ENCODE data around the gene DBNL. TPM values are rescaled to one million over a fixed set of nuclear protein-coding genes. Genes with fewer than 3 reads are reported as not detected.

Gene DBNL
- total and polyA plus RNA-seq, 3 donors from 2014 or later: 50.0 to 72.7 (median 61.4) TPM

DNA sequence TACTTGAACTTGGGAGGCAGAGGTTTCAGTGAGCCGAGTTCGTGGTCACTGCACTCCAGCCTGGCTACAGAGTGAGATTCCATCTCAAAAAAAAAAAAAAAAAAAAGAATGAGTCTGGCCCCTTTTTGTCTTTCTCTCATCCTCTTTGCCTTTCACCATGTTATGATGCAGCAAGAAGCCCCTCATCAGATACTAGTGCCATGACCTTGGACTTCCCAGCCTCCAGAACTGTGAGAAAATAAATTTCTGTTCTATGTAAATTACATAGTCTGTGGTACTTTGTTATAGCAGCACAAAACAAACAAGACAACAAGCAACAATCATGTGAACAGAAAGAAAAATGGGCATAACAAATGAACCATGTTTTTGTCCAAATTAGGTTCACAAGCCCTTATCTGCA is 2.3 kb upstream of the DBNL start:
- peaks cover 16% of the 10 kb centered on the region for H3K4me1 ChIP-seq
- intact Hi-C loops (cut with DNase I; ENCODE audit: low total_unique reads): no loop called here
- H3K9me3 ChIP-seq: no peaks in the 10 kb centered on the region
- H3K27ac ChIP-seq: no peak overlapping the region
- no peak overlapping the region for H3K4me3 ChIP-seq
- no peak for DNase-seq
- H3K27me3 ChIP-seq: no peaks in the 10 kb centered on the region
- H3K36me3 ChIP-seq (ENCODE audit: low read depth, missing control alignments): no peaks in the 10 kb centered on the region
- WGBS, 2 donors: 73 to 82% methylated on average over 2 of the region's 2 CpGs
- TF ChIP-seq, protein P1, sequence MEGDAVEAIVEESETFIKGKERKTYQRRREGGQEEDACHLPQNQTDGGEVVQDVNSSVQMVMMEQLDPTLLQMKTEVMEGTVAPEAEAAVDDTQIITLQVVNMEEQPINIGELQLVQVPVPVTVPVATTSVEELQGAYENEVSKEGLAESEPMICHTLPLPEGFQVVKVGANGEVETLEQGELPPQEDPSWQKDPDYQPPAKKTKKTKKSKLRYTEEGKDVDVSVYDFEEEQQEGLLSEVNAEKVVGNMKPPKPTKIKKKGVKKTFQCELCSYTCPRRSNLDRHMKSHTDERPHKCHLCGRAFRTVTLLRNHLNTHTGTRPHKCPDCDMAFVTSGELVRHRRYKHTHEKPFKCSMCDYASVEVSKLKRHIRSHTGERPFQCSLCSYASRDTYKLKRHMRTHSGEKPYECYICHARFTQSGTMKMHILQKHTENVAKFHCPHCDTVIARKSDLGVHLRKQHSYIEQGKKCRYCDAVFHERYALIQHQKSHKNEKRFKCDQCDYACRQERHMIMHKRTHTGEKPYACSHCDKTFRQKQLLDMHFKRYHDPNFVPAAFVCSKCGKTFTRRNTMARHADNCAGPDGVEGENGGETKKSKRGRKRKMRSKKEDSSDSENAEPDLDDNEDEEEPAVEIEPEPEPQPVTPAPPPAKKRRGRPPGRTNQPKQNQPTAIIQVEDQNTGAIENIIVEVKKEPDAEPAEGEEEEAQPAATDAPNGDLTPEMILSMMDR (IDR thresholded peaks at IDR 0.05): no peak
- no peak for TF ChIP-seq POLR2A (IDR thresholded peaks at IDR 0.05)

DNA sequence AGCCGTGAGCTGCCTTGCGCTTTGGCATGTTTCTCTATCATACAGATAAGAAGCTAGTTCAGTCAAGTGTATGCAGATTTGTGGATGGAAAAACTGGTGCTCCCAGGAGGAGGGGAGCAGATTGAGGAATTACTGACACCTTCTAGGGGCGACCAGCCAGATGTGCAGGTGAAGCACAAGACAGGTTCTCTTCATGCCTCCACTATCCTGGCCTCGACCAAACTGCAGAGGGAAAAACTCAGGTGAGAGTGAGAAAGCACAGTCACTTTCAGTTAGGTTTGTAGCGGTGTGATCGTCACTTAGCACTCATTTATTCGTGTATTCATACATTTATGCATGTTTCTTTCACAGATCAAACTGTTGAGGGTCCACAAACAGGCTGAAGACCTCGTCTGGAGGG is 600 bp upstream of the DBNL start:
- Histone ChIP-seq H3K4me1 (peaks cover 16% of the 10 kb centered on the region), H3K4me3 (peak overlapping the region; percentile 69 to 94), H3K36me3 (ENCODE audit: low read depth, missing control alignments) (no peaks in the 10 kb centered on the region), H3K9me3 (no peaks in the 10 kb centered on the region), H3K27ac (no peak overlapping the region), H3K27me3 (no peaks in the 10 kb centered on the region)
- DNase-seq: no peak
- intact Hi-C loops (cut with DNase I; ENCODE audit: low total_unique reads): no loop called here
- WGBS, 2 donors: 10 to 13% methylated on average over 8 of the region's 8 CpGs
- TF ChIP-seq, protein P1 (IDR thresholded peaks at IDR 0.05): no peak
- TF ChIP-seq POLR2A (IDR thresholded peaks at IDR 0.05): no peak

DNA sequence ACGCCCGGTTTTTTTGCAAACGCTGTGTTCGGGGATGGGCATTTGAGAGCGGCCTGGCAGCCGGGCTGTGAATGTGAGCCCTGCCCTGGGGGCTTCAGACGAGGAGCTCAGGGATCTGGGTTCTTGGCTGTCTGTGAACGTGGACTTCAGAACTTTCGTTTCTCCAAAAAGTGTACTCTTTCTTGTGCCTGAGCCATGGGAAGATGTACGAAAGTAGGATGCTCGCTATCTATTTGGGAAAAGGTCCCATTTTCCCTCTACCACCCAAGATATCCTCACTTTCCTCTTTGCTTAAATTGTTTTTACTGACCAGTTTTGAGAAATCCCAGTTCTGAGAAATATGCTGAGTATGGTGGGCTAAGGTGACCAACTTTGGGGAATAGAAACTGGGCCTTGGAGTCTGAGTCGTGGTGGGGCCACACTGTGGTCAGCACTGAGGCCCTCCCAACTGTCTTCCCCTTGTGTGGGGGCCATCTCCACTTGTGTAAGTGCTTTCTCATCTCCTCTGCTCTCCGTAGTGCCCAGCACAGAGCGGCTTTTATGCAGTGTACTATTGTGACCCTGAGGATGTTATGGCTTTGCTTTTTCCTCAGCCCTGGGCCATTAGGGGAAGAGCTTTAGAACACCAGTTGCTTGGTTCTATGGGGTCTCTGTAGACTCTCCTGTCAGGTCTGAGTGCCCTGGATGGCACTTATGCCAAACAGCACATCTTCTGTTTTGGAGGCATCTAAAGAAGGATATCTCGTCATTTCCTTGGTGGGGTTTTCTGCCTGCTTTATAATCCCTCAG is 918 bp downstream of the DBNL start:
- Histone ChIP-seq H3K4me1 (peaks cover 16% of the 10 kb centered on the region), H3K4me3 (peak overlapping the region; percentile 69 to 94), H3K27me3 (no peaks in the 10 kb centered on the region), H3K36me3 (ENCODE audit: low read depth, missing control alignments) (no peaks in the 10 kb centered on the region), H3K9me3 (no peaks in the 10 kb centered on the region), H3K27ac (peak overlapping the region; percentile 68 to 71)
- TF ChIP-seq, protein P1 (IDR thresholded peaks at IDR 0.05): no peak
- TF ChIP-seq POLR2A (IDR thresholded peaks at IDR 0.05): no peak
- DNase-seq: no peak
- WGBS, 2 donors: 18 to 19% methylated on average over 7 to 14 of the region's 15 CpGs
- intact Hi-C loops (cut with DNase I; ENCODE audit: low total_unique reads): no loop called here

DNA sequence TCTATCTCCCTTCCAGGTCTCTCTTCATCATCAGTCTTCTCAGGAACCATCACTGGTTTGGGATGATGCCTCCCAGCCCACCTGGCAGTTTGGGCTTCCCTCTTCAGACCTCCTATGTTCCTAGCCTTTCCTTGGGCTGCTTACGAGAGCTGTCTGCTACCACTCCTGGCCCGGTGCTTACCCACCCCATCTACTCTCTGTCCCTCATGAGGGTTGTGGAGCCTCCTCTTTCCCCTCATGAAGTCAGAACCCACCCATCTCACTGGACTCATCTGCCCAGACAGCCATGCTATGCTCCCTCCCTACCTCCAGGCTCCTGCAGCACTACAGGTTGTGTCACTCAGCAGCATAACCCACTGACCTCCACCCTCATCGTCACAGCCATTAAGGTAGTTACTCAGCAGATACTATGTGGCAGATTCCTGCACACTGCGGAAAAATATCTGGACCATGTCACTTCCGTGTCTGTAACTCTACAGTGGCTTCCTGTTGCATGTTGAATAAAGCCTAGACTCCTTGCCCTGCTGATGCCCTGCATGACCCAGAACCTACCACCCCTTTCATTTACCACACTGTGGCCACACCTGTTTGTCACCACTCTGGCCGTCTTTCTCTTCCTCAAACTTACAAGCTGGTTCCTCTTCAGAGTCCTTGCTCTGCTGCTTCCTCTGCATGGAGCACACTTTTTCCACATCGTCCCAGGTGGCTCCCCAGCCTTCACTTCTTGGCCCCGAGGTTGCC is 2.0 kb downstream of the DBNL start:
- 76 to 81% methylated on average over 8 of the region's 8 CpGs for WGBS, 2 donors
- intact Hi-C loops (cut with DNase I; ENCODE audit: low total_unique reads): no loop called here
- Histone ChIP-seq H3K36me3 (ENCODE audit: low read depth, missing control alignments) (no peaks in the 10 kb centered on the region), H3K9me3 (no peaks in the 10 kb centered on the region), H3K4me3 (no peak overlapping the region), H3K27me3 (no peaks in the 10 kb centered on the region), H3K4me1 (peaks cover 13% of the 10 kb centered on the region), H3K27ac (no peak overlapping the region)
- TF ChIP-seq, protein P1 (IDR thresholded peaks at IDR 0.05): no peak
- no peak for TF ChIP-seq POLR2A (IDR thresholded peaks at IDR 0.05)
- no peak for DNase-seq

Measured in testis (tissue), 3 donors.